ENCODE data around the gene TDRD10. TPM values are rescaled to one million over a fixed set of nuclear protein-coding genes. Genes with fewer than 3 reads are reported as not detected.

TDRD10 gene, protein sequence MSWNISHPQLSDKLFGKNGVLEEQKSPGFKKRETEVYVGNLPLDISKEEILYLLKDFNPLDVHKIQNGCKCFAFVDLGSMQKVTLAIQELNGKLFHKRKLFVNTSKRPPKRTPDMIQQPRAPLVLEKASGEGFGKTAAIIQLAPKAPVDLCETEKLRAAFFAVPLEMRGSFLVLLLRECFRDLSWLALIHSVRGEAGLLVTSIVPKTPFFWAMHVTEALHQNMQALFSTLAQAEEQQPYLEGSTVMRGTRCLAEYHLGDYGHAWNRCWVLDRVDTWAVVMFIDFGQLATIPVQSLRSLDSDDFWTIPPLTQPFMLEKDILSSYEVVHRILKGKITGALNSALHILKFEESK
- 1 to 10 TPM; 1.1 to 4.2 (median 1.9) TPM for polyA plus RNA-seq (ENCODE audit: insufficient read length in 10 of 10)
- long read RNA-seq, donor 1 = 0 reads
- long read RNA-seq, donor 2 = 0 reads
- long read RNA-seq, donor 3 = 0 reads
- long read RNA-seq, donor 4 = 0 reads
- long read RNA-seq, donor 5 = 0 reads
- long read RNA-seq, donor 6 = 0 reads
- long read RNA-seq, donor 7 = 0 reads
- long read RNA-seq, donor 8 = 0 reads
- long read RNA-seq, donor 9 = 0 reads

DNA sequence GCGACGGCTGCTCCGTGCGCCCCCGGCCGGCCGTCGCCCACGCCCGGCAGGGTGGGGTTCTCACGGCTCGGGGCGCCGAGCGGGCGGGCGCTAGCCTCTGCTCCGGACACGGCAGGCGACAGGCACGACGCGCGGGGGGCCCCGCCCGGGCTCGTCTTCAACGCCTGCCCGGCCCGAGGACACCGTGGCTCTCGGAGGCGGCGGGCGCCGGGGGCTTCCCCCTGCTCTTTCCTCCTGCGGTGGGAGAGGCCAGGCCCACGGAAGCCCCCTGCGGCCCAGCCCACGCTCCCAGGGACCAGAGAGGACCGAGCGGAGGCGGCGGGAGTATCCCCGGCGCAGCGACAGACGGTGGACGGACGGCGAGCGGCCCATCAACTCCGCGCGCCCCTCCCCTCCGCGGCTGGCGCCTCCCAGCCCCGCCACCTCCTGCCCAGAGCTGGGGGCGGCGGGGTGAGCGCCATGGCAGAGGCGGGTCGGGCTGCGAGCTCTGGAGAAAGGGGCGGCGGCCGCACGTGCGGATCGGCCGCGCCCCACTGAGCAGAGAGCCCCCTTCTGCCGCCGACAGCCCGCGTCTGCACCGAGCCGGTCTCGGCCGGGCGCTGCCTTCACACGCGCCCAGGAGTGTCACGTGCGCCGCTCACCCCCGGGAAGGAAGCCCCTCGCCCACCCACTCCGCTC, at the start of gene TDRD10, which contains the start of gene SHE:
Gene TDRD10, plus strand, starts transcription at position 154 of the 678 bp plus-strand sequence. CDS start 4,685 bp downstream, outside the sequence.
Gene SHE, minus strand, starts transcription at position 347 of the 678 bp plus-strand sequence. CDS start 386 bp downstream, outside the sequence.
- peak in 1 of 3 donors; percentile 66 for DNase-seq

DNA sequence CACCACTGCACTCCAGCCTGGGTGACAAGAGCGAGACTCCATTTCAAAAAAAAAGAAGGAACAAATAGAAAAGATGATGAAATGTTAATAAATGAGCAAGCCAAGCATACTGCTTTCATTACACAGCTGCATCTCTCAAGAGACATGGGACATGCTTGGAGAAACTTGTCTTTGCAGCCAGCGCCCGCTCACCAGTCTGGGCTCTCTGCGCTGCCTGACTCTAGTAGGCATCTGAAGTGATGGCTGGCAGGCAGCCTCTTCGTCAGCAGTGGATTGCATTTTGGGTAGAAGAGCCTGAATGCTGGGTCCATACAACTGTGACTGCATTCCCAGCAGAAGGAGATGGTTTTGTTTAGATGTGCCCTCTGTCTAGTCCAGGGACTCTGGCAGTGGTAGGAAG, 48.9 kb upstream of the TDRD10 start:
- no peak for DNase-seq

DNA sequence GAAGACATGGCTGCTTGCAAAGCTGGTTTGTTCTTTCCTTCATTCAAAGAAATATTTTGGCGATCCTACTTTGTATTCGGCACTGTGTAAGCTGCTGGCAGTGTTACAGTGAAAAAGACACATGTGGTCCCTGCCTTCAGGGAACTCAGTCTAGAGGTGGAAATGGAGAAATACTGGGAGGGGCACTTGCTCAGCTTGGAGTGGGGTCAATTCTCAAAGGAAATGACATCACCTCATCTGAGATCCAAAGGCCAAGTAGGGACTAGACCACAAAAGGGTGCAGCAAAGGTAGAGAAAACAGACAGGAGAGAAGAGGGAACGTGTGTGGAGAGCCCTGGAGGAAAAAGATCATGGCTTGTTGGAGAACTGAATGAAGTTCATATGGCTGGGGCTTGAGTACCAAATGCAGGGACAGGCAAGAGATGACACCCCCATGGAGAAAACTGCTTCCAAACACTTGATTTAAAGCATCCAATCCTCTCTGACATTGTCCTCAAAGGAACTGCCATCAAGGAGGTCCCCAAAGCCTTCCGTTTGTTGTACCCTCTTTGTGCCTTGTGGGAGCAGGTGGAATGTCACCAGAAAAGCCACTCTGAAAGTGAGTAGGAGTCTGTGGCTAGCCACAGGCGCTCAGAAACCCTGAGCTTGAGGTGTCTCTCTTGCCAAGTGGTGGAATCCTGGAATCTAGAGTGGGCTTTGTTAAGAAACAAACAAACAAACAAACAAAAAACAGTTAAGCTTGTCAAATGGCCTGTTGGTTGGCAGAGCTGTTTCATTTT, 48.3 kb upstream of the TDRD10 start:
- peak in 1 of 3 donors; percentile 77 for DNase-seq

DNA sequence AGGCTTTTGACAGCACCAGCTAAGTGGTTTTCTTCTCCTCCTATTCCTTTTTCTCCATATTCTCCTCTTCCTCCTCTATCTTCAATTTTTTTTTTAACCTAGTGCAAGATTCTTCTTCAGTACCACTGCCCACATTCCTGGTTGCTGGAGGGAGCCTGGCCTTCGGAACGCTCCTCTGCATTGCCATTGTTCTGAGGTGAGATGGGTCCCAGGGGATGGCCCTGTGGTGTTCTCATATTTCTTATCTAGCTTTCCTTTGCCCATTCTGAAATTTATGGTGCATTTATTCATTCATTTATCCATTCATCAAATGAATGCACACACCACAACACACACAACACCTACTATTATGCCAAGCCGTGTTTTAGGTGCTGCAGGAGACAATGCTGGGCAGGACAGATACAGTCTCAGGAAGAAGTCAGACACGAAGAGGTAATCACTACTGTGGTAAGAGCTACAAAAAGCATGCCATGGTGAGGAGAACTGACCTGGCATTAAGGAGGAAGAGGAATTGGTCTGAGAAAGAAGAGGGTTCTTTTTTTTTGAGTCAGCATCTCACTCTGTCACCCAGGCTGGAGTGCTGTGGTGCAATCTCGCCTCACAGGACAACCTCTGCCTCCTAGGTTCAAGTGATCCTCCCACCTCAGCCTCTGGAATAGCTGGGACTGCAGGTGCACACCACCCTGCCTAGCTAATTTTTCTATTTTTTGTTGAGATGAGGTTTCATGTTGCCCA, 47.5 kb upstream of the TDRD10 start:
- DNase-seq = no peak

DNA sequence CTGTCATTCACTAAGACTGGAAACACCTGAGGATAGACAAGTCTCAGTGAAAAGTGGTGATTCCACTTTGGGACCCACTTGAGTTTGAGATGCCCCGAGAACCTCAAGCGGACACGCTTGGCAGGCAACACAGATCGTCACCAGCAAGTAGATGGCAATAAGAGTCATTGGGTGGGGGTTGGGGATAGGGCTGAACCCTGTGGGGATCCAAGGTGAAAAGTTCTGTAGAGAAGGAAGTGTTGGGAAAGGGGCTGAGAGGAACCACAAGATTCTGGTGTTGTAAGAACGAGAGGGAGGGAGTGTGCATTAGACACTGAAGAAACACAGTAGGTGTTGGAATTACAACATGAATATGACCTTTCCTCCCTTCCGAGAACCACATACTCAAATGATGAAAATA, 45.4 kb upstream of the TDRD10 start:
- DNase-seq = no peak

DNA sequence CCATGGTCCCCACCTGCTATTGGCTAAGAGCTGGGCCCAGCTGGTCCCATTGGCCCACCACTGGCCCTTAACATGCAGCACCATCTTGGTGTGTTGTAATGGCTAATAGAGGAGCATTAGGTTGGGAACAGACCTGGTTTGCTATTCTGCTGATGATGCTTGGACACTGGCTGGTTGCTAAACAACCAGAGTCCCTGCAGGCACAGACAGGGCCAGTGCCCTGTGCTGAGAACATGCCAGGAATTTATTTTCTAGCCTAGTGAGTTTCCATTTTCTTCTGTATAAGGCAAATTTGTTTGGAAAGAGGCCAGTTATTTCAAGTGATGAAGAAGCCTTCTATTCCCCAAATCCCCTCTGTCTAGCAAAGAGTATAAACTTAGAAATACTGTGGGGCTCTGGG, 42.9 kb upstream of the TDRD10 start:
- DNase-seq = no peak

DNA sequence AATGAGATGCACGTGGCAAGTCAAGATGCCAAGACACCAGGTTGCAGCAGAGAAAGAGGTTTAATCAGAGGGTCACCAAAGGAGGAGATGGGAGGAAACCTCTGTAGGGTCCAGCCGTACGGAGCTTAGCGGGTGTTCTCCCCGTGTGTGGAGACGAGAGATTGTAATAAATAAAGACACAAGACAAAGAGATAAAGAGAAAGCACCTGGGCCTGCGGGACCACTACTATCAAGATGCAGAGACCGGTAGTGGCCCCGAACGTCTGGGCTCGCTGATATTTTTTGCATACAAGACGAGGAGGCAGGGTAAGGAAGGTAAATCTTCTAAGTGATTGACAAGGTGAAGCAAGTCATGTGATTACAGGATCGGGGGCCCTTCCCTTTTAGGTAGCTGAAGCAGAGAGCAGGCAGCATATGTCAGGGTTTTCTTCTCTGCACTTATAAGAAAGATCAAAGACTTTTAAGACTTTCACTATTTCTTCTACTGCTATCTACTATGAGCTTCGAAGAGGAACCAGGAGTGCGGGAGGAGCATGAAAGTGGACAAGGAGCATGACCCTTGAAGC, 41.2 kb upstream of the TDRD10 start:
- DNase-seq = no peak

DNA sequence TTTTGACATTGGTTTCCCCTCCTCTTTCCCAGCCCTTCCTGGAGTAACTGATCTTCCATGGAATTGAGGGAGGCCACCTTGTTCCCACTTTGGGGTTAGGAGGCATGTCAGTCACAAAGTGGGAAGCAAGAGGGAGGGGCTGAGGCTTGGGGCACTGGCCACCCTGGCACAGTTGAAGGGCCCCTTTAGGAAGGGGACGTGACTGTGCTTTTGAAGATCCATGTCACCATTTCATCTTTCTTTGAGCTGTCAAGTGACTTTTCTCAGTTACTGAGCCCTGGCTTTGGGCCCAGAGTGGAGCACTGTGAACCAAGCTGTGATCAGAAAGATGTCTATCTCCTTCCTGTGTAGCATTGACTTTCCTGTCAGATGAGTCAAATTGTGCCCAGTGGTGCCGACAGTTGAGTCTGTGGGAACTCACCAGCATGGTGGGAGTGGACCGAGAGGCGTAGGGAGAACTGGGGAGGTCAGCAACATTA, 38.5 kb upstream of the TDRD10 start:
- no peak for DNase-seq

DNA sequence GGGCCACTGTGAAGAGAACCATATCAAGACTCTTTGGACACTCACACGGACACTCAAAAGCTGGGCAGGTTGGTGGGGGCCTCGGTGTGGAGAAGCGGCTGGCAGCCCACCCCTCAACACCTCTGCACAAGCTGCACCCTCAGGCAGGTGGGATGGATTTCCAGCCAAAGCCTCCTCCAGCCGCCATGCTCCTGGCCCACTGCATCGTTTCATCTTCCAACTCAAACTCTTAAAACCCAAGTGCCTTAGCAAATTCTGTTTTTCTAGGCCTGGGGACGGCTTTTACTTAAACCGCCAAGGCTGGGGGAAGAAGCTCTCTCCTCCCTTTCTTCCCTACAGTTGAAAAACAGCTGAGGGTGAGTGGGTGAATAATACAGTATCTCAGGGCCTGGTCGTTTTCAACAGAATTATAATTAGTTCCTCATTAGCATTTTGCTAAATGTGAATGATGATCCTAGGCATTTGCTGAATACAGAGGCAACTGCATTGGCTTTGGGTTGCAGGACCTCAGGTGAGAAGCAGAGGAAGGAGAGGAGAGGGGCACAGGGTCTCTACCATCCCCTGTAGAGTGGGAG, 36.3 kb upstream of the TDRD10 start:
- DNase-seq = no peak

DNA sequence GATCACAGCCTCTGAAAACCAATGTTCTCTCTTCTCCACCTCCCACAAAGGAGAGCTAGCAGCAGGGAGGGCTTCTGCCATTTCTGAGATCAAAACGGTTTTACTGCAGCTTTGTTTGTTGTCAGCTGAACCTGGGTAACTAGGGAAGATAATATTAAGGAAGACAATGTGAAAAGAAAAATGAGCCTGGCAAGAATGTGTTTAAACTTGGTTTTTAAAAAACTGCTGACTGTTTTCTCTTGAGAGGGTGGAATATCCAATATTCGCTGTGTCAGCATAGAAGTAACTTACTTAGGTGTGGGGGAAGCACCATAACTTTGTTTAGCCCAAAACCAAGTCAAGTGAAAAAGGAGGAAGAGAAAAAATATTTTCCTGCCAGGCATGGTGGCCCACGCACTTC, 35.8 kb upstream of the TDRD10 start:
- no peak for DNase-seq

DNA sequence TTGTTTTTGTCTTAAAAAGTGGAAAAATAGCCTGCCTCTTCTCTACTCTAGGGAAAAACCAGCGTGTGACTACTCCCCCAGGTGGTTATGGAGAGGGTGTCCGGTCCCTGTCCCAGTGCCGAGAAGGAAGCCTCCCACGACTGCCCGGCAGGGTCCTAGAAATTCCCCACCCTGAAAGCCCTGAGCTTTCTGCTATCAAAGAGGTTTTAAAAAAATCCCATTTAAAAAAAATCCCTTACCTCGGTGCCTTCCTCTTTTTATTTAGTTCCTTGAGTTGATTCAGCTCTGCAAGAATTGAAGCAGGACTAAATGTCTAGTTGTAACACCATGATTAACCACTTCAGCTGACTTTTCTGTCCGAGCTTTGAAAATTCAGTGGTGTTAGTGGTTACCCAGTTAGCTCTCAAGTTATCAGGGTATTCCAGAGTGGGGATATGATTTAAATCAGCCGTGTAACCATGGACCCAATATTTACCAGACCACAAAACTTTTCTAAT, 35.0 kb upstream of the TDRD10 start:
- DNase-seq = no peak

DNA sequence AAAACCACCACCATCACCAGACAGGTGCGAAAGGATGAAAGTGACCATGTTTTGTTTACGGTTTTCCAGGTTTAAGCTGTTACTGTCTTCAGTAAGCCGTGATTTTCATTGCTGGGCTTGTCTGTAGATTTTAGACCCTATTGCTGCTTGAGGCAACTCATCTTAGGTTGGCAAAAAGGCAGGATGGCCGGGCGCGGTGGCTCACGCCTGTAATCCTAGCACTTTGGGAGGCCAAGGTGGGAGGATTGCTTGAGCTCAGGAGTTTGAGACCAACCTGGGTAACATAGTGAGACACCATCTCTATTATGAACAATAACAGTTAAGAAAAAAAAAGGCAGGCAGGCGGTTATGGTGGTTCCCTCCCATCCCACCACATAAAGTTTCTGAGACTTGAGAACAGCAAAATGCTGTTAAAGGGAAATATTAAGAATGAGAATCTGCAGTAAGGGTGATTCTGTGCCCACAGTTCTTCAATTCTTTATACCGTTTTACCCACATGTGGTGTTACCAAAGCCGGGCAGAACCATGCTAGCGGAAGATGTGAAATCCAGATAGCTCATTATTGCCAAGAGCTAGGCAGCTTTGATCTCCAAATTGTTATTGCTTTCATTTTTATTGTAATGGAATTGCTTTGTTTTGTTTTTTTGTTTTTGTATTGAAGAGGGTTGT, 34.5 kb upstream of the TDRD10 start:
- no peak for DNase-seq

DNA sequence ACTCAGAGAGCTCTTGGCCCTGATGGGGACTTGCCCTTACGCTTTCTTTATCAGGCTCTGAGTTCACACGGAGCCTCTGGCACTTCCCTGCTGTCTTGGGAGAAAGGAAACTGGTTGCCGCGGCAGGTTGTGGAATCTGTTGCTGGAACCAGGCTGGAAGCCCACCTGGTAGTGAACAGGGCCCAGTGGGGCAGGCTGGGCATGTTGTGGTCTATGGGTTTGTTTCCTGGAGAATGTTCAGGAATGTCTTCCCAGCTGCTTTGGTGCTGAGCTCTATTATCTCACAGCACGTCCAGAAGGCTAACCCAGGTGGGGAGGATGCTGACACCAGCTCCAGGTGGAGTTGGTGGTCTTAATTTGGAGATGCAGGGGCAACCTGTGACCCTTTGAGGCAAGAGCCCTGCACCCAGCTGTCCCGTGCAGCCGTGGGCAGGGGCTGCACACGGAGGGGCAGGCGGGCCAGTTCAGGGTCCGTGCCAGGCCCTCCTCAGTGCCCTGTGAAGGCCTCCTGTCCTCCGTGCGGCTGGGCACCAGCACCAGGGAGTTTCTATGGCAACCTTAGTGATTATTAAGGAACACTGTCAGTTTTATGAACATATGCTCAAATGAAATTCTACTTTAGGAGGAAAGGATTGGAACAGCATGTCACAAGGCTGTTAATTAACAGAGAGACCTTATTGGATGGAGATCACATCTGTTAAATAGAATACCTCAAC, 33.3 kb upstream of the TDRD10 start:
- DNase-seq = no peak

DNA sequence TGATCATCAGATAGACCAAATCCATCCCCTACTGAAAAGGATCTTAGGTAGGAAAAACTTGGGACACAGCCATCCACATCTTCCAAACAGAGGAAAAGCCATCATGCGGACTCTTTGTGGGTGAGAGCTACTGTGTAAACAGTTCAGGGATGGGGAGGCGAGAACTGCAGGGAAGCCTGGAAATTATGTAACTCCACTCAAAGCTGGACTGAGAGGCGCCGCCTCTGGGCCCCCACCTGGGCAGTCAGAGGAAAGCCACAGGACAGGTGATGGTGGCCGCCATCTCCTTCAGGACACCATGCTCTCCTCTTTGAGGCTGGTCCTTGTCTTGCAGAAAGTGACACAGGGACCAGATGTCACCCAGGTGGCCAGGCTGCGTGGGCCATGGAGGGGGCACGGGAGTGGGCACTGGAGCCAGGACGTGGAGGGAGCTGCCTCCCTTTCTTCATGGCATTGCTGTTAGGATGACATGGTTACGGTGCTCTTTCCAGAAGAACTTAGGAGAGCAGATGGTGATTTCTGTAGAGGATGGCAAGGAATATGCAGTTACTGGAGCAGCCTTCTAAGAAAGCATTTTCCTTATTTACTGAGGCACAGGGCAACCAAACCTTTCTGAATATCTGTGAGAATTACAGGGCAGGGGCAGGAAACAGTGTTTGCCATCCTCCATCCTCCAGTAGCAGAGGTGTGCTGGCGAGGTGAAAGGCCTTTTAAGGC, 32.0 kb upstream of the TDRD10 start:
- no peak for DNase-seq

DNA sequence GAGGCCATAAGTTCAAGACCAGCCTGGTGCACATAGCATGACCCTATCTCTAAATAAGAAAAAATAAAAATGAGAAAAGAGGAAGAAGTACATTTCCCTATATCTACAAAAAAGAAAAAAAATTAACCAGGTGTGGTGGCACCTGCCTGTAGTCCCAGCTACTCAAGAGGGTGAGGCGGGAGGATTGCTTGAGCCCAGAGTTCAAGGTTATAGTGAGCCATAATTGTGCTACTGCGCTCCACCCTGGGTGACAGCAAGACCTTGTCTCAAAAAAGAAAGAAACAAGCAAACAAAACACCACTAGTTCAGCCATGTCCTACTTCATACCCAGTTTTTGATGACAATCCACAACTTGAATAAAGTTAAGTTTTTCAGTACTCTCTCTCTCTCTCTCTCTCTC, 30.7 kb upstream of the TDRD10 start:
- no peak for DNase-seq

DNA sequence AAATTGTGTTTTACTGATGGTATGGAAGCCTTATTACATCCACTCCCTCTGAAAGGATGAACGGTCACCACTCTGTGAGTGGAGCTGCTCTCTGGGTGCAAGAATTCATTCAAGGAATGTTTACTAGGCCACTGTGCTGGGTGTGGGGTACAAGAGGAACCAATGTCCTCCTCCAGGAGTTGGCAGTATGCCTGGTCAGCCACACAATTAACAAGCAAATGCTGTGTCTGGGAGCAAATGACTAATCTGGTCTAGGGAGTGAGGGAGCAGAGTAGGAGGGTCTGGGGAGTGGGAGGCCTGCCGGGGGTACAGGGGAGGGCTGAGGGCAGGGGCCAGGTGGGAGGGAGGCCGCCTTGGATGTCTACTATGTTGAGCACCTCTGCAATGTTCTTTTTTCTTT, 27.2 kb upstream of the TDRD10 start:
- peak in 1 of 3 donors; percentile 76 for DNase-seq

DNA sequence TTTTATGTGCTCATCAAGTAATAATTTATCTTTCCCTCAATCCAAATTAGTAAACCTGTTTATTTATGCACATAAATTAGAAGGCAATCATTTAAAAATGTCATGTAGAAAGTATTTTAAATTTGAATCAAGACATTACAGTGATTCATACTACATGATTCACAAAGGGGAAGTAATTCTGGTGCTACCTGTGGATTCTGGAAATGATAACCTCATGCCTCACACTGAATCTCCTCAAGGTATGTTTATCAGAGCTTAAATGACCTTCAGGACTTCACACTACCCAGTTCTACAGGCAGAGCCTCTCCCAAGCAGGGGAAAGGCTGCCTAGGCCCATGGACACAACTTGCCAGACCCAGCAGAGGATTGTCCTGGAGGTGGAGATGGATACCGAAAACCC, 25.2 kb upstream of the TDRD10 start:
- DNase-seq = no peak

DNA sequence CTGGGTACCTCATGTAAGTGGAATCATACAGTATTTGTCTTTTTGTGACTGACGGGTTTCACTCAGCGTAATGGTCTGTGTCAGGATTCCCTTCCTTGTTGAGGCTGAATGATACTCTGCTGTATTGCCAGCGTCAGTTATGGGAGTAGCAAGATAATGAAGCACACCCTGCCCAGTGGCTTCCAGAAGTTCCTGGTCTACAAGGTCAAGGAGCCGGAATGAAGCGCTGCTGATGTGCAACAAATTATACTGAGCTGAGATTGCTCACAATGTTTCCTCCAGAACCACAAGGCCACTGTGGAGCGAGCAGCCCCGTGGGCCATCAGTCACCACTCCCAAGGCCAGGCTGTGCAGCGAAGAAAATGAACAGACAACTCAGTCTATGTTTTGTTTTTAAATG, 24.0 kb upstream of the TDRD10 start:
- DNase-seq = no peak
